ENCODE results near the gene ARCN1.

DNA sequence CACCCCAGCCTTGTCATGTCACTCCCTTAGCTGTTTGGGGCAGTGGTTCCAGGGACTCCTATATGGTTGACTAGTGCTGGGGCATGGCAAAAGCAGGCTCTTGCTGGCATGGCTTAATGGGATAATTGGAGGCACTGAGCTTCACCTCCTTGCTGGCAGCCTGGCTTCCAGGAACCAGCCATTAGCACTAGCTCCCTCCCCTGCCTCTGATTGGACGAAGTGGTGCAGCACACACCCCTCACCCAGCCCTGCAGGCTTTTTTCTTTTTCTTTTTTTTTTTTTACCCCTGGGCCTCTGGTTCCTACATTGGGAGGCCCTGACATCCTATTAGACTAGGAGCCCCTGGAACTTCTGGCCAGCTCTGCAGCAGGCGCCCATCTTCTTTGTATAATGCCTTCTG, 53.8 kb downstream of the ARCN1 start:
- TF ChIP-seq CTCF (IDR thresholded peaks at IDR 0.05) (no peak), EZH2 (IDR thresholded peaks at IDR 0.05; ENCODE audit: borderline replicate concordance, insufficient read depth, low read depth, low read length, poor library complexity, severe bottlenecking) (no peak)

Measured in B cell (primary cell).